HepG2 (cell line): ENCODE data around the gene DNMT1. TPM values are rescaled to one million over a fixed set of nuclear protein-coding genes. Genes with fewer than 3 reads are reported as not detected.

Experiments
- BHLHE40 ChIP-seq: IDR thresholded peaks from 2 replicates; pipeline ENCODE4 v1.6.1; 2011; ENCODE audit warnings: low read length, improper control_type of control experiment
- ESRRA ChIP-seq: sonication (generic); formaldehyde crosslinking; IDR thresholded peaks from 2 replicates; pipeline ENCODE4 v1.5.1; 2020; ENCODE audit warnings: mild to moderate bottlenecking, low read depth, missing genetic modification reagents
- NFATC3 ChIP-seq: sonication (generic); formaldehyde crosslinking; IDR thresholded peaks from 2 replicates; pipeline ENCODE4 v1.5.1; 2020; ENCODE audit warnings: mild to moderate bottlenecking, missing genetic modification reagents
- NR2C2 ChIP-seq: sonication (generic); formaldehyde crosslinking; IDR thresholded peaks from 2 replicates; pipeline ENCODE4 v1.4.0; 2020; ENCODE audit warnings: missing genetic modification reagents, mild to moderate bottlenecking, moderate library complexity, borderline replicate concordance
- PRPF4 ChIP-seq: fragments of 200-400 bp; formaldehyde crosslinking; IDR thresholded peaks from 2 replicates; pipeline ENCODE4 v1.6.1; 2016; ENCODE audit warnings: low read length, low read depth; ENCODE audit not compliant: poor library complexity, severe bottlenecking
- RCOR2 ChIP-seq: IDR thresholded peaks from 2 replicates; pipeline ENCODE4 v1.6.1; 2016; ENCODE audit warnings: missing biosample characterization, missing genetic modification reagents
- SIX4 ChIP-seq: sonication (generic); formaldehyde crosslinking; IDR thresholded peaks from 2 replicates; pipeline ENCODE4 v1.4.0; 2020; ENCODE audit warnings: missing genetic modification reagents
- TAF15 ChIP-seq: fragments of 200-400 bp; formaldehyde crosslinking; IDR thresholded peaks from one replicate; pipeline ENCODE4 v1.6.1; 2018; ENCODE audit warnings: mild to moderate bottlenecking, low read depth, low read length; ENCODE audit not compliant: poor library complexity, severe bottlenecking
- TBP ChIP-seq: sonication (generic); formaldehyde crosslinking; IDR thresholded peaks from 2 replicates; pipeline ENCODE4 v1.5.0; 2020; ENCODE audit warnings: missing genetic modification reagents
- YY1 ChIP-seq: IDR thresholded peaks from 2 replicates; pipeline ENCODE4 v1.6.1; 2011; ENCODE audit warnings: low read length, low read depth, moderate library complexity, mild to moderate bottlenecking; ENCODE audit not compliant: insufficient read depth, insufficient replicate concordance
- ZNF234 ChIP-seq: sonication (generic); formaldehyde crosslinking; conservative IDR thresholded peaks from 2 replicates; pipeline ENCODE4 v1.5.1; 2020; ENCODE audit warnings: mild to moderate bottlenecking, missing genetic modification reagents
- ZNF274 ChIP-seq: sonication (generic); formaldehyde crosslinking; IDR thresholded peaks from 2 replicates; pipeline ENCODE4 v1.5.1; 2020; ENCODE audit warnings: mild to moderate bottlenecking, missing genetic modification reagents
- ZNF280D ChIP-seq: sonication (generic); formaldehyde crosslinking; IDR thresholded peaks from 2 replicates; pipeline ENCODE4 v1.5.1; 2020; ENCODE audit warnings: mild to moderate bottlenecking, missing genetic modification reagents
- ZNF430 ChIP-seq: sonication (generic); formaldehyde crosslinking; IDR thresholded peaks from 2 replicates; pipeline ENCODE4 v1.9.0; 2021; ENCODE audit warnings: mild to moderate bottlenecking, missing genetic modification reagents
- ZNF839 ChIP-seq: sonication (generic); formaldehyde crosslinking; IDR thresholded peaks from 2 replicates; pipeline ENCODE4 v1.4.0; 2020; ENCODE audit warnings: missing genetic modification reagents, mild to moderate bottlenecking, borderline replicate concordance
- polyA plus RNA-seq, 8 experiments: library from polyadenylated mRNA; depleted of rRNA in 3 of 8; stranded (reverse) in 7 of 8; unstranded in 1 of 8; fragments of >200 nt; fragmentation: Illumina TruSeq in 4 of 8; extraction: Trizol in 4 of 8; gene quantifications; 2 replicates each; pipeline versions ENCODE4 v1.2.1 to v1.2.3, GENCODE V29; 2011 to 2016; ENCODE audit warnings: low read depth in 4 of 8, missing spikeins in 1 of 8, mixed read lengths in 1 of 8; ENCODE audit not compliant: insufficient read depth in 1 of 8
- total RNA-seq, 5 experiments: library from RNA; depleted of rRNA; stranded (reverse); fragments of >200 nt; fragmentation: Illumina TruSeq; extraction: Trizol; gene quantifications; 2 replicates each; pipeline ENCODE4 v1.2.3, GENCODE V29; 2016; ENCODE audit warnings: low read depth in 1 of 5
- TF ChIP-seq, protein P1 (sequence below): sonication (generic); formaldehyde crosslinking; IDR thresholded peaks from 2 replicates; pipeline ENCODE4 v1.8.0; 2023; ENCODE audit warnings: mild to moderate bottlenecking, missing genetic modification reagents
- TF ChIP-seq, protein P2 (sequence below): sonication (generic); formaldehyde crosslinking; IDR thresholded peaks from 2 replicates; pipeline ENCODE4 v1.5.0; 2020; ENCODE audit warnings: missing genetic modification reagents
- TF ChIP-seq, protein P3 (sequence below): sonication (generic); formaldehyde crosslinking; IDR thresholded peaks from 2 replicates; pipeline ENCODE4 v1.8.0; 2022; ENCODE audit warnings: missing genetic modification reagents, mild to moderate bottlenecking, moderate library complexity, borderline replicate concordance
- TF ChIP-seq, protein P4 (sequence below): sonication (generic); formaldehyde crosslinking; IDR thresholded peaks from 2 replicates; pipeline ENCODE4 v1.9.0; 2021; ENCODE audit warnings: missing genetic modification reagents, borderline replicate concordance

Gene DNMT1
- total and polyA plus RNA-seq, 2 of the 13 experiments (the other 11 are each of a cell fraction or from before 2014, with no cell fraction given) = 31.2 to 91.1 TPM

DNA sequence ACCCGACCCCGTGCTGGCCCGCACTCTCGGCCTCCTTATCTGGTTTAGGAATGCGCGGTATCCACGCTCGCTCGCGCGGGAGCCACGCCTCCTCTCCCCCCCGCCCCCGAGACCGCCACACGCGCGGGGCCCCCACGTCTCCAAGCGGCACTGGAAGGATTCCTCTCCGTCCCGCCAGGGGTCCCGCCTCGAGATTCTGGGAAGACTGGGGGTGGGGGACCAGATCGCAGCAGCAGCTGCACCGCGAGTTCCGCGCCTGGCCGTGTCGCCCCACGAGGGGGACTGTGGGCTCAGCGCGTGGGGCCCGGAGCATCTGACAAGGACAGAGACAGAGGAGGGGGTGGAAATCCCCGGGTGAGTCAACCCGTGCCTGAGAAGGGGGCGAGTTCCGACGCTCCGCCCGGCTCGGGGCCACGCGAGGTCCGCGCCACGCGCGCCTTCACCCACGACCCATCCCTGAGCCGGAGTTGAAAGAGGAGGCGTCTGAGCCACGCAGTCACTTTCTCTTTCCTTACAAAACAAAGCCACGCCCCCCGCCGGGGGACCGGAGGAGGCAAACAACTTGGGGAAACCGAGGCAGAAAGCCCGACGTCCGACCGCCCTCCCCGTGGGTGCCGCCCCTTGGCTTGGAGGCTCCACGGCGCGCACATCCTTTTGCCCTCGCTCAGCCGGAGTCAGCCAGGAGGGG lies 35.6 kb upstream of the DNMT1 start (continued):
- TF ChIP-seq TAF15 (no peak), RCOR2 (CRISPR knock-in tag) (no peak), TBP (CRISPR knock-in tag) (no peak), ESRRA (CRISPR knock-in tag) (no peak), NR2C2 (CRISPR knock-in tag) (no peak), YY1 (no peak), PRPF4 (no peak), ZNF430 (CRISPR knock-in tag) (no peak), ZNF839 (CRISPR knock-in tag) (0 out of 2 replicates have a peak, but pooled peaks have one; percentile 19), ZNF274 (CRISPR knock-in tag) (0 out of 2 replicates have a peak, but pooled peaks have one; percentile 26), ZNF234 (CRISPR knock-in tag) (no peak), BHLHE40 (no peak), ZNF280D (CRISPR knock-in tag) (no peak), NFATC3 (no peak), SIX4 (CRISPR knock-in tag) (no peak)
- TF ChIP-seq, protein P1, sequence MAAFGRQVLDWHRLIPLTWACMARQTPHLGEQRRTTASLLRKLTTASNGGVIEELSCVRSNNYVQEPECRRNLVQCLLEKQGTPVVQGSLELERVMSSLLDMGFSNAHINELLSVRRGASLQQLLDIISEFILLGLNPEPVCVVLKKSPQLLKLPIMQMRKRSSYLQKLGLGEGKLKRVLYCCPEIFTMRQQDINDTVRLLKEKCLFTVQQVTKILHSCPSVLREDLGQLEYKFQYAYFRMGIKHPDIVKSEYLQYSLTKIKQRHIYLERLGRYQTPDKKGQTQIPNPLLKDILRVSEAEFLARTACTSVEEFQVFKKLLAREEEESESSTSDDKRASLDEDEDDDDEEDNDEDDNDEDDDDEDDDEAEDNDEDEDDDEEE = no peak
- TF ChIP-seq, protein P2, sequence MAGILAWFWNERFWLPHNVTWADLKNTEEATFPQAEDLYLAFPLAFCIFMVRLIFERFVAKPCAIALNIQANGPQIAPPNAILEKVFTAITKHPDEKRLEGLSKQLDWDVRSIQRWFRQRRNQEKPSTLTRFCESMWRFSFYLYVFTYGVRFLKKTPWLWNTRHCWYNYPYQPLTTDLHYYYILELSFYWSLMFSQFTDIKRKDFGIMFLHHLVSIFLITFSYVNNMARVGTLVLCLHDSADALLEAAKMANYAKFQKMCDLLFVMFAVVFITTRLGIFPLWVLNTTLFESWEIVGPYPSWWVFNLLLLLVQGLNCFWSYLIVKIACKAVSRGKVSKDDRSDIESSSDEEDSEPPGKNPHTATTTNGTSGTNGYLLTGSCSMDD (CRISPR knock-in tag) = no peak
- TF ChIP-seq, protein P3, sequence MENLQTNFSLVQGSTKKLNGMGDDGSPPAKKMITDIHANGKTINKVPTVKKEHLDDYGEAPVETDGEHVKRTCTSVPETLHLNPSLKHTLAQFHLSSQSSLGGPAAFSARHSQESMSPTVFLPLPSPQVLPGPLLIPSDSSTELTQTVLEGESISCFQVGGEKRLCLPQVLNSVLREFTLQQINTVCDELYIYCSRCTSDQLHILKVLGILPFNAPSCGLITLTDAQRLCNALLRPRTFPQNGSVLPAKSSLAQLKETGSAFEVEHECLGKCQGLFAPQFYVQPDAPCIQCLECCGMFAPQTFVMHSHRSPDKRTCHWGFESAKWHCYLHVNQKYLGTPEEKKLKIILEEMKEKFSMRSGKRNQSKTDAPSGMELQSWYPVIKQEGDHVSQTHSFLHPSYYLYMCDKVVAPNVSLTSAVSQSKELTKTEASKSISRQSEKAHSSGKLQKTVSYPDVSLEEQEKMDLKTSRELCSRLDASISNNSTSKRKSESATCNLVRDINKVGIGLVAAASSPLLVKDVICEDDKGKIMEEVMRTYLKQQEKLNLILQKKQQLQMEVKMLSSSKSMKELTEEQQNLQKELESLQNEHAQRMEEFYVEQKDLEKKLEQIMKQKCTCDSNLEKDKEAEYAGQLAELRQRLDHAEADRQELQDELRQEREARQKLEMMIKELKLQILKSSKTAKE (CRISPR knock-in tag) = no peak
- TF ChIP-seq, protein P4, sequence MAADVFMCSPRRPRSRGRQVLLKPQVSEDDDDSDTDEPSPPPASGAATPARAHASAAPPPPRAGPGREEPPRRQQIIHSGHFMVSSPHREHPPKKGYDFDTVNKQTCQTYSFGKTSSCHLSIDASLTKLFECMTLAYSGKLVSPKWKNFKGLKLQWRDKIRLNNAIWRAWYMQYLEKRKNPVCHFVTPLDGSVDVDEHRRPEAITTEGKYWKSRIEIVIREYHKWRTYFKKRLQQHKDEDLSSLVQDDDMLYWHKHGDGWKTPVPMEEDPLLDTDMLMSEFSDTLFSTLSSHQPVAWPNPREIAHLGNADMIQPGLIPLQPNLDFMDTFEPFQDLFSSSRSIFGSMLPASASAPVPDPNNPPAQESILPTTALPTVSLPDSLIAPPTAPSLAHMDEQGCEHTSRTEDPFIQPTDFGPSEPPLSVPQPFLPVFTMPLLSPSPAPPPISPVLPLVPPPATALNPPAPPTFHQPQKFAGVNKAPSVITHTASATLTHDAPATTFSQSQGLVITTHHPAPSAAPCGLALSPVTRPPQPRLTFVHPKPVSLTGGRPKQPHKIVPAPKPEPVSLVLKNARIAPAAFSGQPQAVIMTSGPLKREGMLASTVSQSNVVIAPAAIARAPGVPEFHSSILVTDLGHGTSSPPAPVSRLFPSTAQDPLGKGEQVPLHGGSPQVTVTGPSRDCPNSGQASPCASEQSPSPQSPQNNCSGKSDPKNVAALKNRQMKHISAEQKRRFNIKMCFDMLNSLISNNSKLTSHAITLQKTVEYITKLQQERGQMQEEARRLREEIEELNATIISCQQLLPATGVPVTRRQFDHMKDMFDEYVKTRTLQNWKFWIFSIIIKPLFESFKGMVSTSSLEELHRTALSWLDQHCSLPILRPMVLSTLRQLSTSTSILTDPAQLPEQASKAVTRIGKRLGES (CRISPR knock-in tag) = no peak
